Measurements from ENCODE around the gene HNF1A. TPM values are rescaled to one million over a fixed set of nuclear protein-coding genes. Genes with fewer than 3 reads are reported as not detected.

The HNF1A gene
- total and polyA plus RNA-seq, 2 of the 13 experiments (the other 11 are each of a cell fraction or from before 2014, with no cell fraction given), result 13.4 to 34.7 TPM

- TF ChIP-seq TBX3 (IDR thresholded peaks at IDR 0.05; ENCODE audit: borderline replicate concordance) (no peak), RCOR2 (CRISPR knock-in tag; IDR thresholded peaks at IDR 0.05) (no peak), LRRFIP1 (CRISPR knock-in tag; conservative IDR thresholded peaks at IDR 0.05) (no peak), ZBTB7A (CRISPR knock-in tag; IDR thresholded peaks at IDR 0.05) (no peak), CREM (IDR thresholded peaks at IDR 0.05) (peak; percentile 98), CREM (CRISPR knock-in tag; IDR thresholded peaks at IDR 0.05) (no peak; the same call in 1 of the 2 replicates), ARNTL (CRISPR knock-in tag; IDR thresholded peaks at IDR 0.05) (no peak), SMARCC2 (IDR thresholded peaks at IDR 0.05) (no peak), CREB3 (CRISPR knock-in tag; IDR thresholded peaks at IDR 0.05) (no peak), HMGXB3 (CRISPR knock-in tag; IDR thresholded peaks at IDR 0.05; ENCODE audit: borderline replicate concordance) (no peak), ZNF891 (CRISPR knock-in tag; IDR thresholded peaks at IDR 0.05) (peak; percentile 94), MXD1 (CRISPR knock-in tag; IDR thresholded peaks at IDR 0.05) (peak; percentile 73; the same call in 1 of the 2 replicates), FUBP1 (CRISPR knock-in tag; IDR thresholded peaks at IDR 0.05; ENCODE audit: borderline replicate concordance) (no peak; the same call in 1 of the 2 replicates), HINFP (CRISPR knock-in tag; IDR thresholded peaks at IDR 0.05; ENCODE audit: low read depth) (no peak), ZNF883 (CRISPR knock-in tag; IDR thresholded peaks at IDR 0.05; ENCODE audit: not compliant biosample characterization) (no peak), ZFYVE20 (CRISPR knock-in tag; IDR thresholded peaks at IDR 0.05; ENCODE audit: borderline replicate concordance, low read depth) (no peak)
Measured at GRCh38 chr12:121015825-121016766, 37.8 kb downstream of the HNF1A start, which contains the start of gene C12orf43 (continued).

Measured in HepG2 (cell line).